Effector memory CD8-positive, alpha-beta T cell (primary cell): ENCODE data around the gene TULP3.

Experiments used
- ATAC-seq: fragments of 150-1000 bp; cut with Tn5 transposase; replicated peaks from 2 replicates; pipeline ENCODE4 v1.10.0; 2021; ENCODE audit warnings: mild to moderate bottlenecking, moderate library complexity
- DNase-seq, 3 experiments: peaks; one replicate each; pipeline ENCODE4 v3.0.0; 2021
- H3K27ac Mint-ChIP-seq, 2 donors: one replicate each; pipeline ENCODE4 v1.8.0; 2022; ENCODE audit warnings: mild to moderate bottlenecking in 2 of 2, mixed read lengths in 2 of 2, moderate library complexity in 2 of 2
- H3K27me3 Mint-ChIP-seq, 2 donors: one replicate each; pipeline ENCODE4 v1.8.0; 2022; ENCODE audit warnings: mixed read lengths in 2 of 2
- H3K36me3 Mint-ChIP-seq: one replicate; pipeline ENCODE4 v1.8.0; 2022; ENCODE audit warnings: mild to moderate bottlenecking, moderate library complexity, mixed read lengths; ENCODE audit not compliant: insufficient read depth
- H3K4me1 Mint-ChIP-seq, 2 donors: one replicate each; pipeline ENCODE4 v1.8.0; 2022; ENCODE audit warnings: low read depth in 2 of 2, mixed read lengths in 2 of 2
- H3K4me3 Mint-ChIP-seq, 2 donors: one replicate each; pipeline ENCODE4 v1.8.0; 2022; ENCODE audit warnings: mild to moderate bottlenecking in 2 of 2, mixed read lengths in 2 of 2, moderate library complexity in 2 of 2
- H3K9me3 Mint-ChIP-seq, 2 donors: one replicate each; pipeline ENCODE4 v1.8.0; 2022; ENCODE audit warnings: mixed read lengths in 2 of 2

Gene TULP3

DNA sequence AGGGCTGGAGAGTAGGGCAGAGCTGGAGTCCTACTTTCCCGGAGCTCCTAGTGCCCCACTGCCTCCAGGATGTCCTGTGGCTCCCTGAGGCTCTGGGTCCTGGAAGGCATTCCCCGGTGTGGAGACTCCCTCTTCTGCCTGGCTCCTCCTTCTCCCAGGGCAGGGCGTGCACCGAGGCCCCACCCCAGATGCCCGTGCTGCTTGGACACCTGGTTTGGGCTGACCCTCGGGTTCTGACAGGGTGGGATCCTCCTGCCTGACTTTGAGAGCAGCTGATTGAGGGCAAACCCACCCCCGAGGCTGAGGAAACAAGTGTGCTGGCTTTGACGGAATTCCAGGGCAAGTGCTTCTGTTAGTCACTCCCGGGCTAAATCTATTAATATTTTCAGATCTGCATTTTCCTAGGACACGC is 83.9 kb downstream of the TULP3 start:
- Mint-ChIP-seq H3K36me3 (peaks cover 7% of the 10 kb centered on the region), H3K9me3 (no peaks in the 10 kb centered on the region), H3K4me3 (no peak overlapping the region), H3K4me1 (no peaks in the 10 kb centered on the region), H3K27me3 (peaks cover 24 to 50% of the 10 kb centered on the region in 2 donors), H3K27ac (no peak overlapping the region)
- DNase-seq: no peak
- ATAC-seq: no peak

DNA sequence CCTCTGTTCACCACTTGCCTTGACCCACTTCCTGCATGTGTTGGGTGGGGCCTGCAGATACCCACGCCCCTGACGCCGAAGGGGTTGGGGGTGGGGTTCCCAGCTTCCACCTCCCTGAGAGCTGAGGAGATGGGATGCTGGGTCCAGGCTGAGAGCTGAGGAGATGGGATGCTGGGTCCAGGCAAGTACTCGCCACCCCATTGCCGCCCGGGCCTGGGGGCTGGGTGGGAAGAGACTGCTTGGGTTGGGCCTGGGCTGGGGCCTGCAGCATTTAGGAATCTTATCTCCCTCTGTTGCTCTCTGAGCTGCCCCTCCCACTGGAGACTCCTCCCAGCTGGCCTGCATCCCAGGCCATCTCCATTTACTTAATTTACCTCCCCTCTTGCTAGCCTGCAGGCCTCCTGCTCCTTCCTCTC is 85.9 kb downstream of the TULP3 start:
- Mint-ChIP-seq H3K9me3 (no peaks in the 10 kb centered on the region), H3K27ac (no peak overlapping the region), H3K27me3 (peaks cover 15 to 36% of the 10 kb centered on the region in 2 donors), H3K36me3 (peaks cover 6% of the 10 kb centered on the region), H3K4me3 (no peak overlapping the region), H3K4me1 (no peaks in the 10 kb centered on the region)
- no peak for ATAC-seq
- no peak for DNase-seq

DNA sequence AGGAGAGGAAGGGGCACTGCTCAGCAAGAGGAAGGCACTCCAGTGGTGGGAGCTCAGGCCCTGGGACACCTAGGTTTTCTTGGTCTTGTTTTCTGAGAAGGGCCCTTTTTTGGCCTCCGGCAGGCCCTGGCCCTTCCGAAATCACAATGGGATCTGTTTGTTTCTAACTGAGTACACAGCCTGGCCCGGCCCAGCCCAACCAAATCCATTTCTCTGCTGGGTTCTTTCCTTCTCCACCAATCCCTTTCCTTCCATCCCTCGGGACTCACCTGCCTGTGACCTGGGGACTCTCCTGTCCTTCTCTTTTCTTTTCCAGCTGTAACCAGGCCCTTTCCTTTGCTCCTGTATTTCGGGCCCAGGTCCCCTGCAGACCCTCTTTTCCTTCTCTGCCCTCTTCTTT is 87.1 kb downstream of the TULP3 start:
- no peaks in the 10 kb centered on the region for H3K4me1 Mint-ChIP-seq
- peaks cover 4% of the 10 kb centered on the region for H3K36me3 Mint-ChIP-seq
- peaks cover 15 to 38% of the 10 kb centered on the region in 2 donors for H3K27me3 Mint-ChIP-seq
- H3K4me3 Mint-ChIP-seq: no peak overlapping the region
- H3K9me3 Mint-ChIP-seq: no peaks in the 10 kb centered on the region
- DNase-seq (no peak), ATAC-seq (no peak)
- no peak overlapping the region for H3K27ac Mint-ChIP-seq

DNA sequence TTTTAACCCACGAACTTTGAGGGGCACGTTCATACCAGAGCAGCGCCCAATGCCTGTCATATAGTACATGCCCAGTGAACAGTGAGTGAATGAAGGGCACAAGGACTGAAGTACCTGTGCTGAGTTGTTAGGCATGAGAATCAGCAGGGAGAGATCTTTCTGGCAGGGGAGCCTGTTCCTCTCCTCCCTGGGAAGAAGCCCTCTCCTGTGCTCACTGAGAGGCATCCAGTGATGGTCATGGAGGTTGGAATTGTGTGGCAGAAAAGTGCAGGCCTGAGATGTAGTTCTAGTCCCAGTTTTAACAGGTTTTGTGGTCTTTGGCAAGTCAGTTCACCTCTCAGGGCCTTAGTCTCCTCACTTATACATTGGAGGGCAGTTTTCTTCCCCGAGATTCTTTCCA is 89.1 kb downstream of the TULP3 start:
- Mint-ChIP-seq H3K27ac (no peak overlapping the region), H3K4me1 (no peaks in the 10 kb centered on the region), H3K4me3 (no peak overlapping the region), H3K9me3 (no peaks in the 10 kb centered on the region), H3K36me3 (peaks cover 4% of the 10 kb centered on the region), H3K27me3 (peaks cover 14 to 39% of the 10 kb centered on the region in 2 donors)
- ATAC-seq: no peak
- DNase-seq: no peak

DNA sequence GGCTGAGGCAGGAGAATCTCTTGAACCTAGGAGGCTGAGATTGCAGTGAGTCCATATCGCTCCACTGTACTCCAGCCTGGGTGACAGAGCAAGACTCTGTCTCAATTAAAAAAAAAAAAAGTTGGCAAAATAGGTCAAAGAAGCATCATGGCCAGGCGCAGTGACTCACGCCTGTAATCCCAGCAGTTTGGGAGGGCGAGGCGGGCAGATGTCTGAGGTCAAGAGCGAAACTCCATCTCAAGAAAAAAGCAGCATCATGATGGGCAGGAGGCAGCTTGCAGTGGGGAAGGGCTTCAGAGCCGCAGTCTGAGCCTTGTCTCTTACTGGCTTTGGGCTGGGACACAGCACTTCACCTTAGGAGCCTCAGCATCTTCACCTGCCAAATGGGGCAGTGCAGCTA is 89.9 kb downstream of the TULP3 start:
- Mint-ChIP-seq H3K4me1 (no peaks in the 10 kb centered on the region), H3K4me3 (no peak overlapping the region), H3K9me3 (no peaks in the 10 kb centered on the region), H3K27me3 (peaks cover 14 to 39% of the 10 kb centered on the region in 2 donors), H3K27ac (no peak overlapping the region), H3K36me3 (peaks cover 3% of the 10 kb centered on the region)
- DNase-seq (no peak), ATAC-seq (no peak)

DNA sequence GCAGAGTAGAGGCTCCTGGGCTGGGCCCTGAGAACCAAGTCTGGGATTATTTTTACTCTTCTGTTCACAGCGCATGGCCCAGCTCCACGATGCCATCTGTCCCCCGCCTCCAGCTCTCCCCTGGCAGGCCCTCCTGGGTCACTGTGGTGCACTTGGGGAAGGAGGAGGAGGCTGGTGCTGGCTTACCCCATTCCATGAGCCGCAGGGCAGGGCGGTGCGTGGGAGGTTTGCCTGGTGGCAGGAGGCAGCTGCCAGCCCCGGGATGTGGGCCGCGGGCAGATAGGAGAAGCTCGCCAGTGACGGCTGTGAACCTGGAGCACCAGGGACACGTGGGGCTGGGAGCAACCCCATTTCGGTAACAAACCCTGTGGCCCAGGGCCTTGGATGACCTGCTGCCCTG is 91.7 kb downstream of the TULP3 start:
- H3K27me3 Mint-ChIP-seq: peaks cover 17 to 32% of the 10 kb centered on the region in 2 donors
- ATAC-seq (no peak), DNase-seq (no peak)
- no peaks in the 10 kb centered on the region for H3K4me1 Mint-ChIP-seq
- no peak overlapping the region for H3K4me3 Mint-ChIP-seq
- no peaks in the 10 kb centered on the region for H3K9me3 Mint-ChIP-seq
- H3K36me3 Mint-ChIP-seq: no peaks in the 10 kb centered on the region
- H3K27ac Mint-ChIP-seq: no peak overlapping the region

DNA sequence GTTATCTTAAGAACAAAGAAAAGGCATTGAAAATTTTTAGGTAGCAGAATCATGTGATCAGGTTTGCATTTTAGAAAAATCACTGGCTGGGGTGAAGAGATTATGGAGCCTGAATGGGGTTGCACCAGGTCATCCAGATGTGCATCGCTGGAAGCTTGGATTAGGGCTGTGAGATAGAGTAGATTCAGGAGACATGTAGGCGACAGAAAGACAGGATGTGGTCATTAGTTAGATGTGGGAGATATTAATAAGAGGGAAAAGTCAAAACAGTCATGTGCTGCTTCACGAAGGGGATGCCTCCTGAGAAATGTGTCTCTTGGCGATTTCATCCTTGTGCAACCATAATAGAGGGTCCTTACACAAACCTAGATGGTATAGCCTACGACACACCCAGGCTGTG is 93.6 kb downstream of the TULP3 start:
- Mint-ChIP-seq H3K4me3 (no peak overlapping the region), H3K27ac (no peak overlapping the region), H3K27me3 (peaks cover 15 to 25% of the 10 kb centered on the region in 2 donors), H3K36me3 (no peaks in the 10 kb centered on the region), H3K4me1 (no peaks in the 10 kb centered on the region), H3K9me3 (no peaks in the 10 kb centered on the region)
- no peak for DNase-seq
- ATAC-seq: no peak

DNA sequence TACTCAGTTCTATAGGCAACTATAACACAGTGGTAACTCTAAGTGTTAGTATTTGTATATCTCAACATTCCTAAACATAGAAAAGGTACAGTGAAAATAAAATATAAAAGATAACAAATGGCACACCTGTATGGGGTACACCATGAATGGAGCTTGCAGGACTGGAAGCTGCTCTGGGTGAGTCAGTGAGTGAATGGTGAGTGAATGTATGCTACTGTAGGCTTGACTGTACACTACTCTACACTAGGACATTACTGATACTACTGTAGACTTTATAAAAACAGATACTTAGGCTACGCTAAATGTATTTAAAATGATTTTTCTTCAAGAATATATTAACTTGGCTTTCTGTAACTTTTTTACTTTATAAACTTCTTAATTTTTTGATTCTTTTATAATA is 94.0 kb downstream of the TULP3 start:
- DNase-seq: no peak
- H3K27me3 Mint-ChIP-seq: peaks cover 15 to 21% of the 10 kb centered on the region in 2 donors
- H3K4me3 Mint-ChIP-seq: no peak overlapping the region
- ATAC-seq: no peak
- peaks cover 0 to 3% of the 10 kb centered on the region in 2 donors for H3K9me3 Mint-ChIP-seq
- no peaks in the 10 kb centered on the region for H3K4me1 Mint-ChIP-seq
- no peak overlapping the region for H3K27ac Mint-ChIP-seq
- no peaks in the 10 kb centered on the region for H3K36me3 Mint-ChIP-seq

DNA sequence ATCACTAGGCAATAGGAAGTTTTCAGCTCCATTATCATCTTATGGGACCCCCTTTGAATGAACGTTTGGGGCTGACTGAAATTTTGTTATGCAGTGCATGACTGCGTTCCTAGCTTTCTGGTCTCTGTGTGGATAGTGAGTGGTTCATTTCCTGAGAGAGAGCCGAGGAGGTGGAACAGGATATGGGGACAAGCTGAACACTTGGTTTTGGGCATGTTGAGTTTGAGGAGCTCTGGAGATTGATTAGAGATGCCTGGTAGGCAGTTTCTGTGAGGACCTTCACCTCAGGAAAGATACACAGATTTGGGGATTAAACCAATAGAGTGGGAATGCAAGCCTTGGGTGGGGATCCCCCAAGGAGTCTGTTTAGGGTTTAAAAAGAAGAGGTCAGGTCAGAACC is 96.2 kb downstream of the TULP3 start:
- DNase-seq: no peak
- Mint-ChIP-seq H3K9me3 (peaks cover 0 to 8% of the 10 kb centered on the region in 2 donors), H3K4me1 (no peaks in the 10 kb centered on the region), H3K27me3 (peaks cover 13 to 15% of the 10 kb centered on the region in 2 donors), H3K36me3 (no peaks in the 10 kb centered on the region), H3K4me3 (no peak overlapping the region), H3K27ac (no peak overlapping the region)
- ATAC-seq: no peak

DNA sequence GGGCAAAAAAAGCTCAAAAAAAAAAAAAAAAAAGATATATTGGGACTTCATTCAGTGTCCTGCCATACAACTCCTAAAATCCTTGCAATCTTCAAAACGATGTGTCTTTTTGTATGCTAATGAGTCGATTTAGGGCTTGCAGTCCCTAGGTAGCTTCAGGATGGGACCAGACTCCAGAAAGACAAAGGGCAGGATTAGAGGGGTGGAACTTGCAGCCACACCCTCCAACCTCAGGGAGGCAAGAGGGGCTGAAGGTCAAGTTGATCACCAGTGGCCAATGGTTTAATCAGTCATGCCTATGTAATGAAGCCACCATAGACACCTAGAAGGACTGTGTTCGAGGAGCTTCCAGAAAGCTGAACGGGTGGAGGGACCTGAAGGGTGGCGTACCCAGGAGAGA is 97.8 kb downstream of the TULP3 start:
- peaks cover 0 to 8% of the 10 kb centered on the region in 2 donors for H3K9me3 Mint-ChIP-seq

More for the DNA sequence above, 97.8 kb downstream of the TULP3 start:
- H3K4me1 Mint-ChIP-seq: no peaks in the 10 kb centered on the region
- H3K4me3 Mint-ChIP-seq: no peak overlapping the region
- H3K27me3 Mint-ChIP-seq: peaks cover 15 to 21% of the 10 kb centered on the region in 2 donors
- no peak overlapping the region for H3K27ac Mint-ChIP-seq
- ATAC-seq (no peak), DNase-seq (no peak)
- no peaks in the 10 kb centered on the region for H3K36me3 Mint-ChIP-seq
